ENCODE measurements around the gene TRERF1.

The TRERF1 gene

DNA sequence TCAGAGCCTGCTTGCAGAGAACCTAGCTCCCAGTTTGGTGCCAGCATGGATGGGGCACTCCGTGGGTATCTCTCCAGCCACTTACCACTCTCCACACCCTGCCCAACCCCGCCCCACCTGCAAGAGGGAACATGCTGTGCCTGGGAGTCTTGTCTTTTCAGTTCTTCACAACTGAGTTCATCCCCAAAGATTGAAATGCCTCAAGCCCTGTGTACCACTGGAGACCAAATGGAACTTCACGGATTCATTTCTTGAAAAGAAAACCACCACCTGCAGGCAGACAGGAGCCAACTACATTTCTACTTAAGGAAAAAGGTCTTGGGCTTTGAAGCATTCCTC, 50.1 kb downstream of the TRERF1 start:
- ATAC-seq, result no peak
- TF ChIP-seq, protein P1, sequence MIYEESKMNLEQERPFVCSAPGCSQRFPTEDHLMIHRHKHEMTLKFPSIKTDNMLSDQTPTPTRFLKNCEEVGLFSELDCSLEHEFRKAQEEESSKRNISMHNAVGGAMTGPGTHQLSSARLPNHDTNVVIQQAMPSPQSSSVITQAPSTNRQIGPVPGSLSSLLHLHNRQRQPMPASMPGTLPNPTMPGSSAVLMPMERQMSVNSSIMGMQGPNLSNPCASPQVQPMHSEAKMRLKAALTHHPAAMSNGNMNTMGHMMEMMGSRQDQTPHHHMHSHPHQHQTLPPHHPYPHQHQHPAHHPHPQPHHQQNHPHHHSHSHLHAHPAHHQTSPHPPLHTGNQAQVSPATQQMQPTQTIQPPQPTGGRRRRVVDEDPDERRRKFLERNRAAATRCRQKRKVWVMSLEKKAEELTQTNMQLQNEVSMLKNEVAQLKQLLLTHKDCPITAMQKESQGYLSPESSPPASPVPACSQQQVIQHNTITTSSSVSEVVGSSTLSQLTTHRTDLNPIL (CRISPR knock-in tag; IDR thresholded peaks at IDR 0.05; ENCODE audit: low read depth), result no peak
- TF ChIP-seq CSDC2 (CRISPR knock-in tag; IDR thresholded peaks at IDR 0.05) (no peak), ESRRG (CRISPR knock-in tag; IDR thresholded peaks at IDR 0.05) (no peak), ZC3H10 (CRISPR knock-in tag; IDR thresholded peaks at IDR 0.05) (no peak), ZFP3 (CRISPR knock-in tag; IDR thresholded peaks at IDR 0.05) (no peak), ZNF8 (CRISPR knock-in tag; IDR thresholded peaks at IDR 0.05) (no peak), ARNTL (CRISPR knock-in tag; IDR thresholded peaks at IDR 0.05; ENCODE audit: borderline replicate concordance, low read depth) (no peak), ZNF565 (CRISPR knock-in tag; conservative IDR thresholded peaks at IDR 0.05; ENCODE audit: low read depth) (no peak)
- TF ChIP-seq, protein P2, sequence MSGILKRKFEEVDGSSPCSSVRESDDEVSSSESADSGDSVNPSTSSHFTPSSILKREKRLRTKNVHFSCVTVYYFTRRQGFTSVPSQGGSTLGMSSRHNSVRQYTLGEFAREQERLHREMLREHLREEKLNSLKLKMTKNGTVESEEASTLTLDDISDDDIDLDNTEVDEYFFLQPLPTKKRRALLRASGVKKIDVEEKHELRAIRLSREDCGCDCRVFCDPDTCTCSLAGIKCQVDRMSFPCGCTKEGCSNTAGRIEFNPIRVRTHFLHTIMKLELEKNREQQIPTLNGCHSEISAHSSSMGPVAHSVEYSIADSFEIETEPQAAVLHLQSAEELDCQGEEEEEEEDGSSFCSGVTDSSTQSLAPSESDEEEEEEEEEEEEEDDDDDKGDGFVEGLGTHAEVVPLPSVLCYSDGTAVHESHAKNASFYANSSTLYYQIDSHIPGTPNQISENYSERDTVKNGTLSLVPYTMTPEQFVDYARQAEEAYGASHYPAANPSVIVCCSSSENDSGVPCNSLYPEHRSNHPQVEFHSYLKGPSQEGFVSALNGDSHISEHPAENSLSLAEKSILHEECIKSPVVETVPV (CRISPR knock-in tag; IDR thresholded peaks at IDR 0.05), result no peak
- TF ChIP-seq, protein P3, sequence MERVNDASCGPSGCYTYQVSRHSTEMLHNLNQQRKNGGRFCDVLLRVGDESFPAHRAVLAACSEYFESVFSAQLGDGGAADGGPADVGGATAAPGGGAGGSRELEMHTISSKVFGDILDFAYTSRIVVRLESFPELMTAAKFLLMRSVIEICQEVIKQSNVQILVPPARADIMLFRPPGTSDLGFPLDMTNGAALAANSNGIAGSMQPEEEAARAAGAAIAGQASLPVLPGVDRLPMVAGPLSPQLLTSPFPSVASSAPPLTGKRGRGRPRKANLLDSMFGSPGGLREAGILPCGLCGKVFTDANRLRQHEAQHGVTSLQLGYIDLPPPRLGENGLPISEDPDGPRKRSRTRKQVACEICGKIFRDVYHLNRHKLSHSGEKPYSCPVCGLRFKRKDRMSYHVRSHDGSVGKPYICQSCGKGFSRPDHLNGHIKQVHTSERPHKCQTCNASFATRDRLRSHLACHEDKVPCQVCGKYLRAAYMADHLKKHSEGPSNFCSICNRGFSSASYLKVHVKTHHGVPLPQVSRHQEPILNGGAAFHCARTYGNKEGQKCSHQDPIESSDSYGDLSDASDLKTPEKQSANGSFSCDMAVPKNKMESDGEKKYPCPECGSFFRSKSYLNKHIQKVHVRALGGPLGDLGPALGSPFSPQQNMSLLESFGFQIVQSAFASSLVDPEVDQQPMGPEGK (CRISPR knock-in tag; IDR thresholded peaks at IDR 0.05; ENCODE audit: borderline replicate concordance), result no peak
- TF ChIP-seq, protein P4, sequence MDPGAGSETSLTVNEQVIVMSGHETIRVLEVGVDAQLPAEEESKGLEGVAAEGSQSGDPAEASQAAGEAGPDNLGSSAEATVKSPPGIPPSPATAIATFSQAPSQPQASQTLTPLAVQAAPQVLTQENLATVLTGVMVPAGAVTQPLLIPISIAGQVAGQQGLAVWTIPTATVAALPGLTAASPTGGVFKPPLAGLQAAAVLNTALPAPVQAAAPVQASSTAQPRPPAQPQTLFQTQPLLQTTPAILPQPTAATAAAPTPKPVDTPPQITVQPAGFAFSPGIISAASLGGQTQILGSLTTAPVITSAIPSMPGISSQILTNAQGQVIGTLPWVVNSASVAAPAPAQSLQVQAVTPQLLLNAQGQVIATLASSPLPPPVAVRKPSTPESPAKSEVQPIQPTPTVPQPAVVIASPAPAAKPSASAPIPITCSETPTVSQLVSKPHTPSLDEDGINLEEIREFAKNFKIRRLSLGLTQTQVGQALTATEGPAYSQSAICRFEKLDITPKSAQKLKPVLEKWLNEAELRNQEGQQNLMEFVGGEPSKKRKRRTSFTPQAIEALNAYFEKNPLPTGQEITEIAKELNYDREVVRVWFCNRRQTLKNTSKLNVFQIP (CRISPR knock-in tag; IDR thresholded peaks at IDR 0.05; ENCODE audit: borderline replicate concordance, low read depth), result no peak

DNA sequence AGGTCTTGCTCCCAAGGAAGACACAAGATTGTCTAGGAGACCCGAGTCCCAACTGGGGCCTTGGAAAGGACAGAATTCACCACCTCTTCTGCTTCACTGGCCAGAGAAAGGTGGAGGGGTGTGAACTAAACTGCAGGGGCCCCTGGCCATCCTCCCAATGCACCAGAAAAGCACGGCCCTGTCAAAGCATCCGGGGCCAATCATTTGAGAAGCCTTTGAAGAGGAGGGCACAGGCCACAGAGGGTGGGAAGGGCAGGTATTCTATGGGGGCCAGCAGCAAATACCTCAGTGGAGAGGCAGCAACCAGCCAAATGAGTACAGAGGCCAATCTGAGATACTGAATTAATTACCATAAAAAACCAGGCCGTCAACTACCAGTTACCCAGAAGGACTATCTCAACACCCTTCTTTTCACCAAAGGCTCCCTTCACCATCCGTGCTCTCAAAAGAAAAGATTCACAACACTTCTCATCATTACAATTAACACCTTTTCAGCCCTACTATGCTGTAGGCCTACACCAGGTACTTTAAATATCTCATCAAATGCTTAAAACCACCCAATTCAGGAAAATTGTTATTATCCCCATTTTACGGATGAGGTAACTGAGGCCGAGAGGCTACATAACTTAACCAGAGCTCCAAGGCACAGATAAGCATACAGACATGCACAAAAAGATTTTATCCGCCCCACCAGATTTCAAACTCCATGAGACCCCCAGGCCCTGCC, 50.7 kb downstream of the TRERF1 start:
- TF ChIP-seq TCF4 (CRISPR knock-in tag; IDR thresholded peaks at IDR 0.05; ENCODE audit: borderline replicate concordance) (no peak), BACH2 (CRISPR knock-in tag; IDR thresholded peaks at IDR 0.05; ENCODE audit: borderline replicate concordance) (no peak), ZNF70 (CRISPR knock-in tag; IDR thresholded peaks at IDR 0.05) (no peak), CSDC2 (CRISPR knock-in tag; IDR thresholded peaks at IDR 0.05) (no peak), ARNTL (CRISPR knock-in tag; IDR thresholded peaks at IDR 0.05; ENCODE audit: borderline replicate concordance, low read depth) (no peak), ESRRG (CRISPR knock-in tag; IDR thresholded peaks at IDR 0.05) (no peak), ISL1 (CRISPR knock-in tag; IDR thresholded peaks at IDR 0.05) (no peak), ZFP30 (CRISPR knock-in tag; IDR thresholded peaks at IDR 0.05) (no peak), SNAI2 (CRISPR knock-in tag; IDR thresholded peaks at IDR 0.05) (no peak), ZC3H10 (CRISPR knock-in tag; IDR thresholded peaks at IDR 0.05) (no peak), TOX (CRISPR knock-in tag; IDR thresholded peaks at IDR 0.05; ENCODE audit: borderline replicate concordance) (no peak)
- TF ChIP-seq, protein P4 (CRISPR knock-in tag; IDR thresholded peaks at IDR 0.05; ENCODE audit: borderline replicate concordance, low read depth), result no peak
- TF ChIP-seq, protein P1 (CRISPR knock-in tag; IDR thresholded peaks at IDR 0.05; ENCODE audit: low read depth), result no peak
- ATAC-seq, result no peak

DNA sequence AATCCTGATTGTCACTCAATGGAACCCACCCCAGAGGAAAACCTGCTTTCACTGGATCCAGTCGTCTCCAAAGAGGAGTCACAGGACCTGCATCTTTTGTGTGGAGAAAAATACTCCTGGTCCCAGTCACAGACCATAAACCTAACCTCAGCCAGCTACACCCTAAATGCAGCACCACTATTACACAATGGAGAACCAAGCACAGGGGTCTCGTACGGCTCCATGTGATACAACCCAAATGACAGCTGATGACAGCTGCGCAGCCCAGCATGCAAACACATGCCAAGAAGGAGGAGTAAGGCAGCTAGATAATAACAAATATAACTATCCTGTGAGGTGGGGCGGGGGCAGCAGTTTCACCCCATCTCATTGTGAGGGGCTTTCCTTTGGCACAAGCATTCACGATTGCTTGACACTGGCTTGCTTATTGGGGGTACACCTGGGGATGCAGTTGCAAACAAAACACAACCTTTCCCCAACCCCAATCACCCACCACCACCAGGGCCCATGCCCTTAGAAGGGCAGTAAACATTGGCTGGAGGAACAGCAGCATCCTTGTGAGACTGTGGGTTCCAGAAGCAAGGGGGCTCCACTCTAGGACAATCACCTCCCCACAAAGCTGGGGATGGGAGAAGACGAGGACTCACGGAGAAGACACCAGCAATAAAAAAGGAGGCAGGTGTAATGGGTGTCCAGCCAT, 51.5 kb downstream of the TRERF1 start:
- no peak for ATAC-seq
- TF ChIP-seq ZFP3 (CRISPR knock-in tag; IDR thresholded peaks at IDR 0.05) (no peak), ZNF70 (CRISPR knock-in tag; IDR thresholded peaks at IDR 0.05) (no peak), PPARA (CRISPR knock-in tag; IDR thresholded peaks at IDR 0.05; ENCODE audit: borderline replicate concordance) (no peak), ZNF8 (CRISPR knock-in tag; IDR thresholded peaks at IDR 0.05) (no peak), TOX (CRISPR knock-in tag; IDR thresholded peaks at IDR 0.05; ENCODE audit: borderline replicate concordance) (no peak), ZFP30 (CRISPR knock-in tag; IDR thresholded peaks at IDR 0.05) (no peak), ZNF565 (CRISPR knock-in tag; conservative IDR thresholded peaks at IDR 0.05; ENCODE audit: low read depth) (no peak), CSDC2 (CRISPR knock-in tag; IDR thresholded peaks at IDR 0.05) (no peak), SNAI2 (CRISPR knock-in tag; IDR thresholded peaks at IDR 0.05) (no peak), ESRRG (CRISPR knock-in tag; IDR thresholded peaks at IDR 0.05) (no peak), BACH2 (CRISPR knock-in tag; IDR thresholded peaks at IDR 0.05; ENCODE audit: borderline replicate concordance) (no peak), GLIS3 (CRISPR knock-in tag; IDR thresholded peaks at IDR 0.05) (no peak), ZC3H10 (CRISPR knock-in tag; IDR thresholded peaks at IDR 0.05) (no peak), ISL1 (CRISPR knock-in tag; IDR thresholded peaks at IDR 0.05) (no peak), RARB (CRISPR knock-in tag; IDR thresholded peaks at IDR 0.05) (no peak)
- TF ChIP-seq, protein P1 (CRISPR knock-in tag; IDR thresholded peaks at IDR 0.05; ENCODE audit: low read depth), result no peak
- TF ChIP-seq, protein P3 (CRISPR knock-in tag; IDR thresholded peaks at IDR 0.05; ENCODE audit: borderline replicate concordance), result no peak
